K562 (cell line): ENCODE measurements around the gene ADAMTS15. TPM values are rescaled to one million over a fixed set of nuclear protein-coding genes. Genes with fewer than 3 reads are reported as not detected.

Experiments
- ATAC-seq: fragments of 200-7000 bp; cut with Tn5 transposase; 3 replicates; pipeline ENCODE4 v1.9.1; 2020; ENCODE audit warnings: moderate library complexity
- BruUV-seq: library from RNA; stranded (reverse); fragments of 400-500 nt; replicated peaks from 2 replicates; lab custom pipeline; 2021; lab: Mats Ljungman, UMichigan
- CTCF ChIA-PET: fragments of 300-600 bp; formaldehyde crosslinking; extraction: SDS; loops from one replicate; lab custom pipeline; 2021; ENCODE audit warnings: low intra/inter-chr PET ratio; lab: Yijun Ruan, JAX
- POLR2A ChIA-PET: fragments of 300-600, 350-650 bp; sonication (Branson Sonifier 250); formaldehyde crosslinking; extraction: SDS; loops from one replicate; lab custom pipeline; 2021; ENCODE audit warnings: antibody characterized with exemption, inconsistent platforms; lab: Yijun Ruan, JAX
- DNase-seq, 4 experiments: peaks; one replicate each; pipeline versions ENCODE4 v3.0.0 to v3.0.0-alpha.2; 2011 to 2018; ENCODE audit warnings: low spot score in 3 of 4, mixed read lengths in 3 of 4; ENCODE audit errors: extremely low read depth in 1 of 4
- FAIRE-seq: peaks from 2 replicates; lab custom pipeline; 2011; peaks lifted over from hg19 to GRCh38; lab: Jason Lieb, UNC
- H2AFZ ChIP-seq: 2 replicates; pipeline ENCODE4 v1.6.0; 2011; ENCODE audit warnings: low read depth, low read length, control low read depth, inconsistent platforms
- H3K27ac ChIP-seq: fragments of 200-600 bp; 3 replicates; pipeline ENCODE4 v1.8.0; 2011; ENCODE audit warnings: low read depth, mild to moderate bottlenecking, control low read depth, inconsistent platforms, low read length, moderate library complexity, mixed read lengths; ENCODE audit errors: extremely low read depth
- H3K27me3 ChIP-seq, 2 experiments: fragments of 300-600 bp in 1 of 2; 2 replicates in 1 of 2; 3 replicates in 1 of 2; pipeline versions ENCODE4 v1.6.0 to v1.8.0; 2011; ENCODE audit warnings: inconsistent platforms in 2 of 2, low read length in 2 of 2, mild to moderate bottlenecking in 1 of 2, mixed read lengths in 1 of 2, moderate library complexity in 1 of 2; ENCODE audit not compliant: control insufficient read depth in 2 of 2, insufficient read depth in 2 of 2
- H3K36me3 ChIP-seq: fragments of 300-600 bp; 3 replicates; pipeline ENCODE4 v1.8.0; 2011; ENCODE audit warnings: mild to moderate bottlenecking, low read length, inconsistent platforms; ENCODE audit not compliant: control insufficient read depth, insufficient read depth
- H3K4me1 ChIP-seq, 2 experiments: fragments of 200-600 bp in 1 of 2; replicated peaks in 1 of 2; 2 replicates in 1 of 2; 3 replicates in 1 of 2; pipeline versions ENCODE4 v1.5.1 to v1.8.0; 2011; ENCODE audit warnings: inconsistent platforms in 2 of 2, low read length in 2 of 2, mild to moderate bottlenecking in 1 of 2, mixed read lengths in 1 of 2, moderate library complexity in 1 of 2; ENCODE audit not compliant: control insufficient read depth in 2 of 2, insufficient read depth in 2 of 2
- H3K4me2 ChIP-seq: 2 replicates; pipeline ENCODE4 v1.6.1; 2011; ENCODE audit warnings: low read length, control low read depth, inconsistent platforms, mixed read lengths; ENCODE audit not compliant: insufficient read depth
- H3K4me3 ChIP-seq: fragments of 200-600 bp; sonication (generic), shearing (Covaris generic); 2 replicates; pipeline ENCODE4 v1.5.1; 2016; ENCODE audit warnings: control low read depth, inconsistent platforms
- H3K79me2 ChIP-seq: fragments of 200-600 bp; 3 replicates; pipeline ENCODE4 v1.8.0; 2011; ENCODE audit warnings: low read length, inconsistent platforms; ENCODE audit not compliant: control insufficient read depth, insufficient read depth
- H3K9ac ChIP-seq, 2 experiments: 2 replicates each; pipeline versions ENCODE4 v1.6.0 to v1.6.1; 2011; ENCODE audit warnings: low read depth in 2 of 2, low read length in 2 of 2, control low read depth in 1 of 2, inconsistent platforms in 1 of 2, mild to moderate bottlenecking in 1 of 2, mixed read lengths in 1 of 2; ENCODE audit not compliant: insufficient read depth in 1 of 2
- H3K9me1 ChIP-seq: one replicate; pipeline ENCODE4 v1.6.0; 2011; ENCODE audit warnings: inconsistent platforms, mild to moderate bottlenecking, low read length, moderate library complexity; ENCODE audit not compliant: control insufficient read depth, insufficient read depth
- H3K9me3 ChIP-seq: replicated peaks from 2 replicates; pipeline ENCODE4 v1.5.1; 2011; ENCODE audit warnings: low read depth, low read length, inconsistent platforms; ENCODE audit not compliant: control insufficient read depth, insufficient read depth
- H4K20me1 ChIP-seq: replicated peaks from 2 replicates; pipeline ENCODE4 v1.6.1; 2011; ENCODE audit warnings: low read length, inconsistent platforms, mixed read lengths; ENCODE audit not compliant: control insufficient read depth, insufficient read depth
- CTCF ChIP-seq, 3 experiments: IDR thresholded peaks in 2 of 3; conservative IDR thresholded peaks in 1 of 3; 2 replicates each; pipeline ENCODE4 v1.5.1; 2011 to 2012; ENCODE audit warnings: low read length in 3 of 3, mild to moderate bottlenecking in 3 of 3, control low read depth in 2 of 3, improper control_type of control experiment in 1 of 3, inconsistent platforms in 1 of 3, low read depth in 1 of 3, mixed read lengths in 1 of 3, moderate library complexity in 1 of 3; ENCODE audit not compliant: insufficient read depth in 2 of 3
- ZSCAN29 ChIP-seq: fragments of 450-650 bp; IDR thresholded peaks from 2 replicates; pipeline ENCODE4 v1.6.1; 2017
- WGBS: fragments of 100-300 bp; shearing (Covaris generic); methylation state at CpG from one replicate; pipeline ENCODE4 v1.1.6; 2016; ENCODE audit warnings: low coverage, mixed read lengths; ENCODE audit not compliant: insufficient coverage; ENCODE audit errors: missing lambda C conversion rate; 5-methylcytosine and 5-hydroxymethylcytosine counted together
- in situ Hi-C: fragments of 300-500 bp; cut with MboI; formaldehyde crosslinking; loops from 4 replicates; pipeline ENCODE4 v1.15.0; 2018; ENCODE audit warnings: inconsistent platforms, mixed read lengths
- intact Hi-C: fragments of 100-400 bp; cut with micrococcal nuclease; formaldehyde crosslinking; loops from 2 replicates; pipeline ENCODE4 v1.14.2; 2022
- polyA plus RNA-seq, 8 experiments: library from polyadenylated mRNA; depleted of rRNA in 4 of 8; stranded (reverse) in 5 of 8; unstranded in 3 of 8; fragments of >200 nt; fragmentation: Nextera tagmentation in 2 of 8; fragmentation: Illumina TruSeq in 1 of 8; extraction: Ambion mirVana in 2 of 8; extraction: Trizol in 1 of 8; gene quantifications; 2 replicates each; pipeline versions ENCODE4 v1.2.1 to v1.2.3, GENCODE V29; 2011 to 2014; ENCODE audit warnings: inconsistent platforms in 1 of 8, missing spikeins in 1 of 8
- total RNA-seq, 7 experiments: library from RNA; depleted of rRNA in 6 of 7; stranded (reverse); fragments of >200 nt in 6 of 7; fragmentation: Illumina TruSeq in 2 of 7; extraction: Trizol in 2 of 7; gene quantifications; 2 replicates each; pipeline versions ENCODE4 v1.2.1 to v1.2.3, GENCODE V29; 2011 to 2021; ENCODE audit warnings: low replicate concordance in 1 of 7

The ADAMTS15 gene
- total and polyA plus RNA-seq, 9 of the 15 experiments (the other 6 are each of a cell fraction or from before 2014, with no cell fraction given), result 0.04 TPM; not detected in 8

- H3K4me1 ChIP-seq, result peaks cover 0 to 8% of the 10 kb centered on the region in 2 experiments; a peak in 2 of 5 replicates
- intact Hi-C loops (no loop called here), in situ Hi-C loops (loop anchor here (10.0 kb wide), 1 partner anchor 213 kb away; no protein-coding TSS in a partner anchor)
- peaks cover 15% of the 10 kb centered on the region; the same call in 1 of the 2 replicates for H4K20me1 ChIP-seq
- H3K79me2 ChIP-seq, result no peaks in the 10 kb centered on the region
- ChIA-PET POLR2A (interaction anchor here (1.0 kb wide), 1 partner anchor 12 kb away, joined by 4 read pairs; no protein-coding TSS in a partner anchor), CTCF (no interaction called here)
- H3K9ac ChIP-seq, result no peak overlapping the region
- TF ChIP-seq CTCF (IDR thresholded peaks at IDR 0.05 in 2 of 3, conservative IDR thresholded peaks at IDR 0.05 in 1 of 3; ENCODE audit: insufficient read depth in 2 of 3, low read depth in 1 of 3, low read length in 3 of 3) (peak in 1 of 3 experiments; percentile 8; a peak in 1 of 6 replicates), ZSCAN29 (no peak)
- no peaks in the 10 kb centered on the region for H3K9me1 ChIP-seq
- peaks cover 37 to 65% of the 10 kb centered on the region in 2 experiments for H3K27me3 ChIP-seq
- no peaks in the 10 kb centered on the region for H3K36me3 ChIP-seq
- H3K4me2 ChIP-seq, result no peak overlapping the region
- no peak overlapping the region for H3K4me3 ChIP-seq
- FAIRE-seq, result no peak
- no peak overlapping the region for H3K27ac ChIP-seq
- ATAC-seq, result no peak
- H2AFZ ChIP-seq, result no peak overlapping the region
- no peaks in the 10 kb centered on the region for H3K9me3 ChIP-seq
- no peak for DNase-seq
- BruUV-seq, result no TSS peak
- 20% methylated on average over 21 of the region's 84 CpGs for WGBS
Observed at GRCh38 chr11:130427581-130428315, 20.7 kb upstream of the ADAMTS15 start.
